ENCODE results near the gene TSBP1. TPM values are rescaled to one million over a fixed set of nuclear protein-coding genes. Genes with fewer than 3 reads are reported as not detected.

TSBP1 gene
- total and polyA plus RNA-seq, 2 of the 8 experiments (the other 6 are each of a cell fraction or from before 2014, with no cell fraction given) = not detected

DNA sequence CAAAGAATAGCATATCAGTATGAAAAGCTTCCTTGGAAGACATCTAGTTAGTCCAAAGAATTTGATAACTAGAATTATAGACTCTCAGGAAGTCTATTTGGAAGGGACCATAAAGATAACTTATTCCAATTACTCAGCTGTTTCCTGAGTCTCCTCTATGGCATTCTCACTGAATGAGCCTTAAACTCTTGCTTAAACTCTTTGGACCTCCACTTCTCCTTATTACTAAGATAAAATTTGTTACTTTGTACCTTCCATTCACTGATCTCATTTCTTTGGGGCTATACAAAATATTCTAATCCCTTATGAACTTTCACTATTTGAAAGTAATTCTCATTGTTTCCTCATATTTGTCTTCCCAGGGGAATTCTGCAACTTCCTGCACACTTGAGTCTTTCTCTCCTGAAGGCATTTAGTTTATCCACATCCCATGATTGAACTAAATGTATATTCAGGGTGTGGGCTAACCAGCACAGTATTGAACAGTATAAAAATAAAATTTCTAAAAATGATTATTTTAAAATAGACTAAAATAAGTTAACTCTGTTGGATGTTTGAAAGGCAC, 80.7 kb downstream of the TSBP1 start:
- Histone ChIP-seq H3K4me3 (ENCODE audit: extremely low read depth in 1 of 4, insufficient read depth in 2 of 4, low read depth in 3 of 4, low read length in 4 of 4) (no peak overlapping the region), H2AFZ (ENCODE audit: low read length) (no peak overlapping the region), H4K5ac (ENCODE audit: insufficient read length, low read depth, low read length) (no peak overlapping the region), H3K79me1 (ENCODE audit: low read depth, low read length) (no peaks in the 10 kb centered on the region), H2AK5ac (ENCODE audit: low read depth, low read length) (no peak overlapping the region), H3K4ac (replicated peaks; ENCODE audit: insufficient read length, low read depth, low read length) (no peak overlapping the region), H3K14ac (ENCODE audit: insufficient read length) (no peak overlapping the region), H3K27ac (ENCODE audit: low read depth, low read length) (no peak overlapping the region), H4K91ac (replicated peaks; ENCODE audit: insufficient read length, low read length) (no peak overlapping the region), H3K9me3 (ENCODE audit: insufficient read depth in 2 of 2, low read depth in 1 of 2, low read length in 1 of 2) (no peaks in the 10 kb centered on the region), H3K23ac (ENCODE audit: insufficient read length) (no peak overlapping the region), H3K4me1 (replicated peaks in 1 of 4; ENCODE audit: control insufficient read depth in 3 of 4, insufficient read depth in 4 of 4, low read length in 3 of 4) (no peaks in the 10 kb centered on the region), H3K18ac (ENCODE audit: extremely low read depth, low read length) (no peak overlapping the region), H2BK20ac (ENCODE audit: low read length) (no peak overlapping the region), H3K36me3 (ENCODE audit: control insufficient read depth in 2 of 4, insufficient read depth in 4 of 4, low read length in 3 of 4) (no peaks in the 10 kb centered on the region), H3K56ac (replicated peaks; ENCODE audit: insufficient read length, low read depth, low read length) (no peak overlapping the region), H3K23me2 (ENCODE audit: low read depth, low read length) (no peaks in the 10 kb centered on the region), H2BK15ac (ENCODE audit: low read length) (no peak overlapping the region), H2BK12ac (ENCODE audit: low read depth, low read length) (no peak overlapping the region), H4K20me1 (replicated peaks in 1 of 2; ENCODE audit: control insufficient read depth in 1 of 2, insufficient read depth in 2 of 2, low read length in 2 of 2) (no peaks in the 10 kb centered on the region), H3K4me2 (ENCODE audit: insufficient read depth in 1 of 2, low read depth in 2 of 2, low read length in 2 of 2) (no peak overlapping the region), H3K79me2 (ENCODE audit: control insufficient read depth in 1 of 2, insufficient read depth in 2 of 2, low read length in 2 of 2) (no peaks in the 10 kb centered on the region), H2BK5ac (ENCODE audit: low read depth, low read length) (no peak overlapping the region), H3K27me3 (replicated peaks in 1 of 4; ENCODE audit: control insufficient read depth in 3 of 4, extremely low read depth in 1 of 4, insufficient read depth in 3 of 4, low read length in 3 of 4) (no peaks in the 10 kb centered on the region), H3K9ac (replicated peaks in 1 of 4; ENCODE audit: extremely low read depth in 1 of 4, low read depth in 3 of 4, low read length in 3 of 4) (no peak overlapping the region), H4K8ac (ENCODE audit: extremely low read depth, insufficient read depth, low read length) (no peak overlapping the region), H2BK120ac (replicated peaks; ENCODE audit: low read depth, low read length) (no peak overlapping the region)
- CTCF ChIA-PET (ENCODE audit: partially characterized antibody) = interaction anchor here (1.1 to 1.2 kb wide), 2 partner anchors 36 to 123 kb away, joined by 3 read pairs; no protein-coding TSS in a partner anchor
- POLR2A ChIA-PET (ENCODE audit: partially characterized antibody) = no interaction called here
- FAIRE-seq (no peak), DNase-seq (ENCODE audit: low read depth in 1 of 2, low spot score in 2 of 2) (no peak)
- TF ChIP-seq HDAC6 (IDR thresholded peaks at IDR 0.05; ENCODE audit: low read depth, low read length) (no peak), SIN3A (conservative IDR thresholded peaks at IDR 0.05 in 1 of 2, IDR thresholded peaks at IDR 0.05 in 1 of 2; ENCODE audit: low read depth in 1 of 2, low read length in 2 of 2) (no peak), HDAC2 (IDR thresholded peaks at IDR 0.05; ENCODE audit: borderline replicate concordance in 1 of 2, low read depth in 2 of 2, low read length in 2 of 2) (no peak), CBX5 (IDR thresholded peaks at IDR 0.05; ENCODE audit: low read depth, low read length) (no peak), GTF2F1 (IDR thresholded peaks at IDR 0.05; ENCODE audit: borderline replicate concordance, low read depth, low read length) (no peak), CREB1 (IDR thresholded peaks at IDR 0.05) (no peak), CHD1 (IDR thresholded peaks at IDR 0.05; ENCODE audit: low read depth, low read length) (no peak), ASH2L (IDR thresholded peaks at IDR 0.05; ENCODE audit: low read length) (no peak)
